Measurements from ENCODE around the gene PCGF3.

DNA sequence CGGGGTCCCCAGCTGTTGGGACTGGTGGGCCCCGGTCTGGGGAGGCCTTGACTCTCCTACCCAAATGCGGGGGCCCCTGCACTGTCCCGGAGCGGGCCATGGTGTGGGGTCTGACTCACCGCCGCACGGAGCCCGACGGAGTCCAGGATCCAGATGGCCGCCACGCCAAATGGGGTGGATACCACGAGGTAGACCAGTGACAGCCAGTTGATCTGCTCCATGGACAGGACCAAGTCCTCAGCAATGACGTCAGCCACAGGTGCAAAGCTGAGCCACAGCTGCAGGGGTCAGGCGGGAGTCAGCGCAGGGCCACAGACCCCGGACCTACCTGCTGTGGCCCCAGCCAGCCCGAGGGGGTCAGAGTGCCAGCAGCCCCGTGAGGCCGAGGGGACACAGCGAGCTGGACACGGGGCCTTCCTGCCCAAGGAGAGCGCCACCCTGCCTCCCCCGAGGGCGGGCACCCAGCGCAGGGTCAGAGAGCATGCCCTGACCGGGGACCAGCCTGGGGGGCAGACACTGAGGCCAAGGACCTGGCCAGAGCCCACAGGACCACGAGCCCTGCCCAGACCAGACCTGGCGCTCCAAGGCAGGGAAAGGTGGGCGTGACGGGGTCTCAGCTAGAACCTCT lies 19.1 kb upstream of the PCGF3 start:
- TF ChIP-seq CTCF (IDR thresholded peaks at IDR 0.05) (no peak), POLR2A (IDR thresholded peaks at IDR 0.05) (no peak)

Measured in transverse colon (tissue), 3 donors.